Left kidney (tissue), 2 donors: Measurements from ENCODE around the gene CELSR2. TPM values are rescaled to one million over a fixed set of nuclear protein-coding genes. Genes with fewer than 3 reads are reported as not detected.
"Not testable (repeated sequence)": the region's sequence is repeated elsewhere in the genome, so short reads cannot be mapped to it uniquely, and the experiment has no call there.

Experiments used
- DNase-seq: peaks from one replicate; pipeline ENCODE4 v3.0.0-alpha.2; 2013
- polyA plus RNA-seq: library from polyadenylated mRNA; unstranded; fragments of 120-200 nt; gene quantifications from one replicate; pipeline ENCODE4 v1.2.1, GENCODE V29; 2013; ENCODE audit not compliant: insufficient read length

CELSR2 gene
- polyA plus RNA-seq, 1 donor: 31.8 TPM

- DNase-seq: peak; percentile 34
Observed at GRCh38 chr1:109300650-109301151, 51.4 kb downstream of the CELSR2 start.

- DNase-seq: no peak
Observed at GRCh38 chr1:109301874-109302273, 52.5 kb downstream of the CELSR2 start.

GRCh38 chr1:109304226-109304920 lies 55.0 kb downstream of the CELSR2 start:
- DNase-seq: no peak

GRCh38 chr1:109305991-109306390 lies 56.7 kb downstream of the CELSR2 start:
- DNase-seq: not testable (repeated sequence)

GRCh38 chr1:109306832-109307273 lies 57.5 kb downstream of the CELSR2 start, which contains the start of gene MYBPHL:
Gene MYBPHL, minus strand, starts transcription at chr1:109307011. Its CDS starts 20 bp downstream, at chr1:109306991.
- no peak for DNase-seq

GRCh38 chr1:109307274-109308021 lies 58.1 kb downstream of the CELSR2 start:
- DNase-seq: no peak

- DNase-seq: no peak
Observed at GRCh38 chr1:109309347-109309746, 60.0 kb downstream of the CELSR2 start.

- DNase-seq: no peak
Observed at GRCh38 chr1:109312246-109312645, 62.9 kb downstream of the CELSR2 start.

GRCh38 chr1:109312978-109313775 lies 63.8 kb downstream of the CELSR2 start:
- DNase-seq: no peak

GRCh38 chr1:109314795-109315194 lies 65.5 kb downstream of the CELSR2 start:
- no peak for DNase-seq

GRCh38 chr1:109315288-109315687 lies 65.9 kb downstream of the CELSR2 start:
- no peak for DNase-seq

GRCh38 chr1:109316506-109316905 lies 67.2 kb downstream of the CELSR2 start:
- DNase-seq: no peak

- DNase-seq: no peak
Observed at GRCh38 chr1:109319114-109319513, 69.8 kb downstream of the CELSR2 start.

- no peak for DNase-seq
Observed at GRCh38 chr1:109322974-109323373, 73.6 kb downstream of the CELSR2 start.

Other genes with a start within 250 kb of the CELSR2 start
- gene WDR47, start 207.4 kb upstream of the CELSR2 start, polyA plus RNA-seq: 14.6 TPM
- gene TAF13, start 173.5 kb upstream of the CELSR2 start, polyA plus RNA-seq: 49.5 TPM
- 40.9 TPM for gene TMEM167B, start 158.8 kb upstream of the CELSR2 start, polyA plus RNA-seq
- gene ELAPOR1, start 135.4 kb upstream of the CELSR2 start, polyA plus RNA-seq: 1.6 TPM
- gene SARS1, start 35.6 kb upstream of the CELSR2 start, polyA plus RNA-seq: 140 TPM
- gene PSRC1, start 33.6 kb downstream of the CELSR2 start, polyA plus RNA-seq: 29.8 TPM
- gene MYBPHL, start 57.5 kb downstream of the CELSR2 start, polyA plus RNA-seq: 0.37 TPM
- 66.4 TPM for gene SORT1, start 148.4 kb downstream of the CELSR2 start, polyA plus RNA-seq
- gene PSMA5, start 176.9 kb downstream of the CELSR2 start, polyA plus RNA-seq: 120 TPM
- 13.4 TPM for gene SYPL2, start 217.0 kb downstream of the CELSR2 start, polyA plus RNA-seq
- gene ATXN7L2, start 234.4 kb downstream of the CELSR2 start, polyA plus RNA-seq: 10.4 TPM
- gene CYB561D1, start 244.6 kb downstream of the CELSR2 start, polyA plus RNA-seq: 9.7 TPM